ENCODE data around the gene DOCK1. TPM values are rescaled to one million over a fixed set of nuclear protein-coding genes. Genes with fewer than 3 reads are reported as not detected.

Gene DOCK1
- total RNA-seq, 1 donor: 99.7 TPM

DNA sequence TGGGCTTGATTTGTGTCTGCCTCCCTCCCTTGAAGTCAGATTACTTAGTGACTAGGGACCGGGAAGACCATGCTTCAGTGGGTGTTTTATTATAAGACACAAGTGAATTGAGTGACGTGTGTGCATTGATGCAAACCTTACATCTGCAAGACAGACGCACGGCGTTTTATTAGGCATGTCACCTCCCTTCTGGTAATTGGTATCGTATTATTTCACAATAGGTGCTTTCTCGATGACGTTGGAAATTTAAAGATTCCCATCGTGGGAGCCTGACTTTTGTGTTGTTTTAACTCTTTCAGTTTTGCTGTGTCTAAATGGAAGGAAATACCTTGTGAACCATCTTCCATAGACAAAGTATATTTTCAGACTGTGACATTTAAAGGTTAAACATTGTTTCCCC, 158.5 kb downstream of the DOCK1 start:
- no peak for DNase-seq (ENCODE audit: low read depth)
- TF ChIP-seq, protein P1, sequence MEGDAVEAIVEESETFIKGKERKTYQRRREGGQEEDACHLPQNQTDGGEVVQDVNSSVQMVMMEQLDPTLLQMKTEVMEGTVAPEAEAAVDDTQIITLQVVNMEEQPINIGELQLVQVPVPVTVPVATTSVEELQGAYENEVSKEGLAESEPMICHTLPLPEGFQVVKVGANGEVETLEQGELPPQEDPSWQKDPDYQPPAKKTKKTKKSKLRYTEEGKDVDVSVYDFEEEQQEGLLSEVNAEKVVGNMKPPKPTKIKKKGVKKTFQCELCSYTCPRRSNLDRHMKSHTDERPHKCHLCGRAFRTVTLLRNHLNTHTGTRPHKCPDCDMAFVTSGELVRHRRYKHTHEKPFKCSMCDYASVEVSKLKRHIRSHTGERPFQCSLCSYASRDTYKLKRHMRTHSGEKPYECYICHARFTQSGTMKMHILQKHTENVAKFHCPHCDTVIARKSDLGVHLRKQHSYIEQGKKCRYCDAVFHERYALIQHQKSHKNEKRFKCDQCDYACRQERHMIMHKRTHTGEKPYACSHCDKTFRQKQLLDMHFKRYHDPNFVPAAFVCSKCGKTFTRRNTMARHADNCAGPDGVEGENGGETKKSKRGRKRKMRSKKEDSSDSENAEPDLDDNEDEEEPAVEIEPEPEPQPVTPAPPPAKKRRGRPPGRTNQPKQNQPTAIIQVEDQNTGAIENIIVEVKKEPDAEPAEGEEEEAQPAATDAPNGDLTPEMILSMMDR (IDR thresholded peaks at IDR 0.05; ENCODE audit: insufficient read depth, low read depth, low read length): no peak
- no peak overlapping the region for H3K4me3 ChIP-seq (ENCODE audit: low read depth, low read length)

DNA sequence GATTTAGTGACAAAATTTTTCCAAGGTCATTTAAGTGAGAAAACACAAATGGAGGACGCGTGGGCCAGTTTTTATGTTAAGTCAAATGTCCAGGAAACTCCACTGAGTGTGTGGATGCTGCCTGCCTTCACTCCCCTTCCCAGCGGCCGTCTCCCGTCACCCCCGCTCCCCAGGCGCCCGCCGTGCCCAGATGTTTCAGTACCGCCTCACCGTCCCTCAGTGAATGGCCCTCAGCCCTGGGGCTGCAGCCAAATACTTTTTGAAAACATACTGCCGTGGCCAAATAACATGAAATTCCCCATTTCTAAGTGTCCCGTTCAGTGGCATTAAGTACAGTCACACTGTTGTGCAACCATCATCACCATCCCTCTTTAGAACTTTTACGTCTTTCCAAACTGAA, 159.2 kb downstream of the DOCK1 start:
- TF ChIP-seq, protein P1 (IDR thresholded peaks at IDR 0.05; ENCODE audit: insufficient read depth, low read depth, low read length): no peak
- H3K4me3 ChIP-seq (ENCODE audit: low read depth, low read length): no peak overlapping the region
- DNase-seq (ENCODE audit: low read depth): no peak

DNA sequence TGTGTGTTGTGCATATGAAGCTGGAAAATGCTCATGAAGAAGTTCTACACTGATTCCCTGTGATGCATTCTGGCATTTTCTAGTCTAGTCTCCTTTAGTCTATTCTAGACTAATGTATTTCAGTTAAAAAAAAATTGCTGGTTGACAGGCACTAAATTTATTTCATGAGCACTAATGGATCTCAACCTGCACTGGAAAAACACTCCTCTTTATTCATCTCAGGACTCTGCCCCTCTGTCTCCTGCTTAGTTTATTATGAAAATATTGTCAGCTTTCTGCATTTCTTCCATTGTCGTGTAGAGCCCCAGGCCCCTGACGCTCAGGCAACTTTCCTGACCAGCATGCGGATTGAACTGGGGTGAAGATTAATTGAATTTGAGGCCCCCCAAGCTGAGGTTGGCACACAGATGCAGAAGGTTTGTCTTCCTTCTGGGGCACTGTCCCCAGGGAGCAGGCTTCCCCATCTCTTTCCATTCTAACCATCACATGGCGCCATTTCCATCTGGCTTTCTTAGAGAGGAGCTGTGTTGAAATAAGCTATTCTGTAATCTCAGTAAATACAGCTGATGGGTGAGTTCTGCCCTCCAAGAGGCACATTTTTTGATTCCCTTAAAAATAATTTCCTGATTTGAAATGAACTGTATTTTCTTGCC, 162.4 kb downstream of the DOCK1 start:
- TF ChIP-seq, protein P1 (IDR thresholded peaks at IDR 0.05; ENCODE audit: insufficient read depth, low read depth, low read length): no peak
- H3K4me3 ChIP-seq (ENCODE audit: low read depth, low read length): no peak overlapping the region
- no peak for DNase-seq (ENCODE audit: low read depth)

DNA sequence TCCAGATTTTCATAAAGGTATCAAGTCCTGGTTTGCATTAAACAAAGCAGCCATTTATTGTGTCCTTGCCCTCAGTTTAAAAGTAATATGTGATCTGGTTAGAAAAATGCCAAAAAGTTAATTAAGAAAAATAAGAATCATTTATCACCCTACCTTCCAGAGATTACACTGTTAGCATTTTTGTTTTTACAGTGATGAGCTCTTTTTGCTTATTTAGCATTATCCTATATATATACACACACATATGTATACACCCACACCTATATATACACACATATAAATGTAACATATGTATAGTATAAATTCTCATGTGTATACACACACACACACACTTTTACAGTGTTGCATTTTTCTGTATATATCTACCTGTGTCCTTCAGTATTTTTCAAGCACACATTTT, 163.3 kb downstream of the DOCK1 start:
- H3K4me3 ChIP-seq (ENCODE audit: low read depth, low read length): no peak overlapping the region
- TF ChIP-seq, protein P1 (IDR thresholded peaks at IDR 0.05; ENCODE audit: insufficient read depth, low read depth, low read length): no peak
- DNase-seq (ENCODE audit: low read depth): no peak

DNA sequence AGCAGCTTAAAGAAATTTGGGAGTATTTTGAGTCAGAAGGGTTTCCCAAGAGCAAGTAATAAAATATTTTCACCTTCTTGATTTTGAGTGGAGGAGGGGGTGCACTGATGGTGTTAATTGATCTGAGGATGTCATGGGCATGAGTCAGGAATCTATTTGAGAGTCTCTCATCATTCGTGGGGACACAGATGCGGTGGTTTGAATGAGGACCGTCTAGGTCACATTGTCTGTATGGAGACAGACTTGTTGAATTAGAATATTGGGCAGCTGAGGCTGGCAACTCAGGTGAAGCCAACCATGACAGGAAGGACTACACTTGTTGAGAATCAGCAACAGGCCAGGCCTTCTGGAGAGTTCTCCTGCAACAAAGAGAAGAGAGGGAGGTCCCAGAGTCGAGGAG, 164.2 kb downstream of the DOCK1 start:
- DNase-seq (ENCODE audit: low read depth): no peak
- H3K4me3 ChIP-seq (ENCODE audit: low read depth, low read length): no peak overlapping the region
- TF ChIP-seq, protein P1 (IDR thresholded peaks at IDR 0.05; ENCODE audit: insufficient read depth, low read depth, low read length): no peak

DNA sequence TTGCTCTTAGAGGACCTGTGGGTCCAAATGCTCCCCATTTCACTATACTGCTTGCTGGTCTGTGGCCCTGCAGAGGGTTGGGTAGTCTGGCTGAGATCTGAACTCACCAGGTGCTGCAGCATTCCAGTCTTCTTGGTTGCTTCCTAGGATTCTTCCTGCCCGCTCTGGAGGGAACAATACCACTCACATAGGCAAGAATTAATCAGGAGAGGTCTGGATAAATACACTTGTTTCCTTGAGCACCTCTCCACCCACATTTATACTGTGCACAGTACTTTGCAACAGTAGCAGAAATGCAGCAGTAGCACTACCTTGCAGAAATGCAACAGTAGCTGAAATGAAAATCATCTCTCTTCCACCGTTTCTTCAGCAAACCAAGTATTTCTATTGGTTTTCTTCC, 165.9 kb downstream of the DOCK1 start:
- TF ChIP-seq, protein P1 (IDR thresholded peaks at IDR 0.05; ENCODE audit: insufficient read depth, low read depth, low read length): no peak
- no peak overlapping the region for H3K4me3 ChIP-seq (ENCODE audit: low read depth, low read length)
- DNase-seq (ENCODE audit: low read depth): no peak

DNA sequence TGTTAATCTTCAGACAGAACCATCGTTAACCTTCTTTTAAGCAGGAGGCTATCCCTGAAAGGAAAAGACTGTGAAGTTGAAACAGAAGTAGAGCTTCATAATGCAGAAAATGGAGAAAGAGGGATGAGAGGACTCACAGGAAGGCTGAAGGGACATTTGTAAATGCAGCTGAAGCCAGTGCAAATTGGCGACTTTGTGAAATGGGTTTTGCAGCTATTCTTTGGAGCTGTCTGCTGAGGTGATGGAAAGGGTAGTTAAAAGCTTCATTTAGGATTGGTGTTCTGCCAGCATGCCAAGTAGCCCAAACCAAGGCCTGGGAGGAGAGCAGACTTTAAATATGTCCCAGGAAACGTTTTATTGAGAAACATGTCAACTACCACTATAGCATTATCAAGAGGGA, 168.4 kb downstream of the DOCK1 start:
- no peak overlapping the region for H3K4me3 ChIP-seq (ENCODE audit: low read depth, low read length)
- TF ChIP-seq, protein P1 (IDR thresholded peaks at IDR 0.05; ENCODE audit: insufficient read depth, low read depth, low read length): no peak
- DNase-seq (ENCODE audit: low read depth): no peak

Data from fibroblast of villous mesenchyme (primary cell).